ENCODE data around the gene KANSL3.
"Not testable (repeated sequence)": the region's sequence is repeated elsewhere in the genome, so short reads cannot be mapped to it uniquely, and the experiment has no call there.

KANSL3 gene

GRCh38 chr2:96669539-96670215 is 31.6 kb upstream of the KANSL3 start:
- no peaks in the 10 kb centered on the region; the same call in 1 of the 2 replicates for H3K27me3 ChIP-seq (ENCODE audit: control insufficient read depth, insufficient read depth, low read length)
- H3K9ac ChIP-seq (ENCODE audit: low read length), result no peak overlapping the region
- H3K4me3 ChIP-seq (ENCODE audit: low read depth, low read length), result no peak overlapping the region
- no peak overlapping the region for H3K27ac ChIP-seq (ENCODE audit: low read depth, low read length)
- H3K36me3 ChIP-seq (ENCODE audit: control insufficient read depth, insufficient read depth, low read length), result no peaks in the 10 kb centered on the region
- no peaks in the 10 kb centered on the region for H3K4me1 ChIP-seq (ENCODE audit: control insufficient read depth, insufficient read depth, low read length)
- peaks cover 1% of the 10 kb centered on the region; the same call in 1 of the 2 replicates for H3K9me3 ChIP-seq (ENCODE audit: control insufficient read depth, insufficient read depth, low read depth, low read length)

GRCh38 chr2:96668771-96669170 is 30.7 kb upstream of the KANSL3 start:
- no peak overlapping the region for H3K4me3 ChIP-seq (ENCODE audit: low read depth, low read length)
- H3K9ac ChIP-seq (ENCODE audit: low read length), result no peak overlapping the region
- no peaks in the 10 kb centered on the region for H3K4me1 ChIP-seq (ENCODE audit: control insufficient read depth, insufficient read depth, low read length)
- H3K9me3 ChIP-seq (ENCODE audit: control insufficient read depth, insufficient read depth, low read depth, low read length), result peaks cover 6% of the 10 kb centered on the region; the same call in 1 of the 2 replicates
- no peaks in the 10 kb centered on the region; the same call in 1 of the 2 replicates for H3K27me3 ChIP-seq (ENCODE audit: control insufficient read depth, insufficient read depth, low read length)
- H3K27ac ChIP-seq (ENCODE audit: low read depth, low read length), result no peak overlapping the region
- H3K36me3 ChIP-seq (ENCODE audit: control insufficient read depth, insufficient read depth, low read length), result no peaks in the 10 kb centered on the region

DNA sequence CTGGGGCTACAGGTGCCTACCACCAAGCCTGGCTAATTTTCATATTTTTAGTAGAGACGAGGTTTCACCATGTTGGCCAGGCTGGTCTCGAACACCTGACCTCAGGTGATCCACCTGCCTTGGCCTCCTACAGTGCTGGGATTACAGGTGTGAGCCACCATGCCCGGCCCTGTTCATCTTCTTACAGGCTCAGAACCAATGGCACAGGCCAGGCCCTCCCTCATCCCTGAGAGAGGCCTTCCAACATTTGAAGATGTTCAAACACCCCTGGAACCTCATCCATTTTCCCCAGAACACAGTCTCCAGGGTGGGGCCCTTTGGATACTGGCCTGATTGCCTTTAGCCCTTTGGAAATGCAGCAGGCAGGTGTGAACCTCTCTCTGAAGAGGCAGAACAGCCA is 27.6 kb upstream of the KANSL3 start:
- H3K9me3 ChIP-seq (ENCODE audit: control insufficient read depth, insufficient read depth, low read depth, low read length); H3K27ac ChIP-seq (ENCODE audit: low read depth, low read length); H3K4me3 ChIP-seq (ENCODE audit: low read depth, low read length); H3K9ac ChIP-seq (ENCODE audit: low read length); H3K4me1 ChIP-seq (ENCODE audit: control insufficient read depth, insufficient read depth, low read length); H3K36me3 ChIP-seq (ENCODE audit: control insufficient read depth, insufficient read depth, low read length); H3K27me3 ChIP-seq (ENCODE audit: control insufficient read depth, insufficient read depth, low read length): not testable (repeated sequence)

DNA sequence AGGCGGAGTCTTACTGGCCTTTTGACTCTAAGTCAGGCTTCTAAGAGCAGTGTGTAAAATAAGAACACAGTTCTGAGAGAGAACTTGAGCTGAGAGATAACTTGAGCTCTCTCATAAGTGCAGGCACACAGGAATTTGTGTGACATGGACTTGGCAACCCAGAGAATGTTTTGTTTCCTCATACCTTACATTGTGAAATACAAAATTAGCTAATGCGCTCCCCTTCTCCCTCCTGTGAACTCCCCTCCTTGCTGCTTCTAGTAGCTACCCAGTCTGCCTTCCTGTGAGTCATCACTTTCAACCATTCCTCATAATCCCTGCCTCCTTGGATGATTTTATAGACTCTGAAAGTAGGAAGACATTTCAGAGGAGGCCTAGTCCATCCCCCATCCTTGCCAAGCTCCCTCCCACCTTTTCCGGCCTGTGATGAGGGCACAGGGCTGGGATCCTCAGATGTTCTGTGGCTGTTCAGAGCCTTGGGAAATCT is 27.0 kb upstream of the KANSL3 start:
- Histone ChIP-seq H3K4me1 (ENCODE audit: control insufficient read depth, insufficient read depth, low read length) (no peaks in the 10 kb centered on the region), H3K36me3 (ENCODE audit: control insufficient read depth, insufficient read depth, low read length) (no peaks in the 10 kb centered on the region), H3K9ac (ENCODE audit: low read length) (no peak overlapping the region), H3K4me3 (ENCODE audit: low read depth, low read length) (no peak overlapping the region), H3K9me3 (ENCODE audit: control insufficient read depth, insufficient read depth, low read depth, low read length) (peaks cover 6% of the 10 kb centered on the region; the same call in 1 of the 2 replicates), H3K27me3 (ENCODE audit: control insufficient read depth, insufficient read depth, low read length) (no peaks in the 10 kb centered on the region), H3K27ac (ENCODE audit: low read depth, low read length) (no peak overlapping the region)

DNA sequence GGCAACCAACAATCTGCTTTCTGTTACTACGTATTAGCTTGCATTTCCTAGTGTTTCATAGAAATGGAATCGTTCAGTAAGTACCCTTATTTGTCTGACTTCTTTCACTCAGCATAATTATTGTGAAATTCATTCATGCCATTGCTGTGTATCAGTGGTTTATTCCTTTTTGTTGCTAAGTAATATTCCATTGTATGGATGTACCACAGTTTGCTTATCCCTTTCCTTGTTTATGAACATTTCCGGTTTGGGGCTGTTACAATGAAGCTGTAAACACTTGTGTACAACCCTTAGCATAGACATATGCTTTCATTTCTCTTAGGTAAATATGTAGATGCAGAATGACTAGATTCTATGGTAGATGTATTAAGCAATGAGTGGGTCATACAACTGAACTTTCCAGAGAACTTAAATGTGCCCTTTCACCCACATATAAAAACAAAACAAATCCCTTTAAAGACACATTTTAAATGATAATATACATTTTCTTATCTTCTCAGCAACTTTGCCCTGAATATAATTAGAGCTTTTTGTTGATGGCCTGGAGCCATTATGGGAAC is 26.3 kb upstream of the KANSL3 start:
- H3K4me3 ChIP-seq (ENCODE audit: low read depth, low read length), result no peak overlapping the region
- no peaks in the 10 kb centered on the region for H3K27me3 ChIP-seq (ENCODE audit: control insufficient read depth, insufficient read depth, low read length)
- no peak overlapping the region for H3K9ac ChIP-seq (ENCODE audit: low read length)
- H3K9me3 ChIP-seq (ENCODE audit: control insufficient read depth, insufficient read depth, low read depth, low read length), result peaks cover 6% of the 10 kb centered on the region; the same call in 1 of the 2 replicates
- H3K27ac ChIP-seq (ENCODE audit: low read depth, low read length), result no peak overlapping the region
- no peaks in the 10 kb centered on the region for H3K36me3 ChIP-seq (ENCODE audit: control insufficient read depth, insufficient read depth, low read length)
- H3K4me1 ChIP-seq (ENCODE audit: control insufficient read depth, insufficient read depth, low read length), result no peaks in the 10 kb centered on the region

DNA sequence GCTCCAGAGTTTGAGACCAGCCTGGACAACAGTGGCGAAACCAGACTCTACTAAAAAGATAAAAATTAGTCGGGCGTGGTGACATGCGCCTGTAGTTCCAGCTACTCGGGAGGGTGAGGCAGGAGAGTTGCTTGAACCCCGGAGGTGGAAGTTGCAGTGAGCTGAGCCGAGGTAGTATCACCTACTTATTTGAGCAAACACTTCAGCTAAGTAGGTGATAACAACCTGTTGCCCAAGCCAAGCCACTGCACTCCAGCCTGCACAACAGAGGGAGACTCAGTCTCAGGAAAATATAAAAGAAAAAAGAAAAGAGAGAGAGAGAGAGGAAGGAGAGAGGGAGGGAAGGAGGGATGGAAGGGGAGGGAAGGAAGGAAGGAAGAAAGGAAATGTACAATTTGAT is 25.7 kb upstream of the KANSL3 start:
- Histone ChIP-seq H3K4me3 (ENCODE audit: low read depth, low read length) (no peak overlapping the region), H3K4me1 (ENCODE audit: control insufficient read depth, insufficient read depth, low read length) (no peaks in the 10 kb centered on the region), H3K27me3 (ENCODE audit: control insufficient read depth, insufficient read depth, low read length) (no peaks in the 10 kb centered on the region), H3K27ac (ENCODE audit: low read depth, low read length) (no peak overlapping the region), H3K9me3 (ENCODE audit: control insufficient read depth, insufficient read depth, low read depth, low read length) (peaks cover 6% of the 10 kb centered on the region; the same call in 1 of the 2 replicates), H3K36me3 (ENCODE audit: control insufficient read depth, insufficient read depth, low read length) (no peaks in the 10 kb centered on the region), H3K9ac (ENCODE audit: low read length) (no peak overlapping the region)

- Histone ChIP-seq H3K27ac (ENCODE audit: low read depth, low read length) (no peak overlapping the region), H3K27me3 (ENCODE audit: control insufficient read depth, insufficient read depth, low read length) (no peaks in the 10 kb centered on the region), H3K4me1 (ENCODE audit: control insufficient read depth, insufficient read depth, low read length) (no peaks in the 10 kb centered on the region), H3K4me3 (ENCODE audit: low read depth, low read length) (no peak overlapping the region), H3K9me3 (ENCODE audit: control insufficient read depth, insufficient read depth, low read depth, low read length) (peaks cover 6% of the 10 kb centered on the region; the same call in 1 of the 2 replicates), H3K9ac (ENCODE audit: low read length) (no peak overlapping the region), H3K36me3 (ENCODE audit: control insufficient read depth, insufficient read depth, low read length) (no peaks in the 10 kb centered on the region)
Observed at GRCh38 chr2:96663177-96663576, 25.1 kb upstream of the KANSL3 start.

DNA sequence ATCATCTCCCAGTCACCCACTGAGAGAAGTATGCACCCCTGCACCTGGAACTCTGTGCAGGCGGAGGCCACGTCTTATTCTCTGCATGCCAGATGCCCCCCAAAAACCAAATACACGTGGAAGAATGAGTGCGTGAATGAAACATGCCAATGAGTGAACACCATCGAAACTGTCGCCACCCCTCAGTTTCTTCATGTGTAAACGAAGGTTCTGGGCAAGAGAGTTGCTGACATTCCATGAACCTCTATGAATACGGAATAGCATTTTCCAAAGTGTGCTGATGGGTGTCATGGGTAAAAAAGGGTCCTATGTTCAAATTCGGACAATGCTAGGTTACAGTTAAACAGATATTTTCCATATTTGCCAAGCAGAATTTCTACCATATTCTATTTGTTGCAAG is 24.2 kb upstream of the KANSL3 start:
- no peaks in the 10 kb centered on the region for H3K4me1 ChIP-seq (ENCODE audit: control insufficient read depth, insufficient read depth, low read length)
- H3K9me3 ChIP-seq (ENCODE audit: control insufficient read depth, insufficient read depth, low read depth, low read length), result peaks cover 6% of the 10 kb centered on the region; the same call in 1 of the 2 replicates
- no peaks in the 10 kb centered on the region for H3K27me3 ChIP-seq (ENCODE audit: control insufficient read depth, insufficient read depth, low read length)
- no peak overlapping the region for H3K4me3 ChIP-seq (ENCODE audit: low read depth, low read length)
- H3K9ac ChIP-seq (ENCODE audit: low read length), result no peak overlapping the region
- H3K27ac ChIP-seq (ENCODE audit: low read depth, low read length), result no peak overlapping the region
- H3K36me3 ChIP-seq (ENCODE audit: control insufficient read depth, insufficient read depth, low read length), result no peaks in the 10 kb centered on the region

- Histone ChIP-seq H3K27ac (ENCODE audit: low read depth, low read length) (no peak overlapping the region), H3K4me3 (ENCODE audit: low read depth, low read length) (no peak overlapping the region), H3K36me3 (ENCODE audit: control insufficient read depth, insufficient read depth, low read length) (no peaks in the 10 kb centered on the region), H3K4me1 (ENCODE audit: control insufficient read depth, insufficient read depth, low read length) (no peaks in the 10 kb centered on the region), H3K27me3 (ENCODE audit: control insufficient read depth, insufficient read depth, low read length) (no peaks in the 10 kb centered on the region), H3K9ac (ENCODE audit: low read length) (no peak overlapping the region), H3K9me3 (ENCODE audit: control insufficient read depth, insufficient read depth, low read depth, low read length) (peaks cover 6% of the 10 kb centered on the region; the same call in 1 of the 2 replicates)
Observed at GRCh38 chr2:96661324-96661723, 23.2 kb upstream of the KANSL3 start.

DNA sequence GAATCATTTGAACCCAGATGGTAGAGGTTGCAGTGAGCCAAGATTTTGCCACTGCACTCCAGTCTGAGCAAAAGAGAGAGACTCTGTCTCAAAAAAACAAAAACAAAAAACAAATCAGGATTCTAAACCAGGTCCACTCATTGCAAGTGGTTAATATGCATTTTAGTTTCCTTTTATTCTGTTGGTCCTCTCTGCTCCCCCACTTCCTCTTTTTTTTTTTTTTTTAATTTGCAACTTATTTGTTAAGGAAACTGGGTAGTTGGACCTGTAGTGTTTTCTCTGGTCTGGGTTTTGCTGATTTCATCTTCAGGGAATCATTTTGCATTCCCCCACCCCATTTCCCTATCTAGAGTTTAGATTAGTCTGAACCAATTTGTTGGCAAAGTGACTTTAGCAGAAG is 18.4 kb upstream of the KANSL3 start:
- H3K4me3 ChIP-seq (ENCODE audit: low read depth, low read length), result no peak overlapping the region
- H3K27ac ChIP-seq (ENCODE audit: low read depth, low read length), result no peak overlapping the region
- H3K9me3 ChIP-seq (ENCODE audit: control insufficient read depth, insufficient read depth, low read depth, low read length), result no peaks in the 10 kb centered on the region
- H3K27me3 ChIP-seq (ENCODE audit: control insufficient read depth, insufficient read depth, low read length), result no peaks in the 10 kb centered on the region
- H3K36me3 ChIP-seq (ENCODE audit: control insufficient read depth, insufficient read depth, low read length), result no peaks in the 10 kb centered on the region
- H3K4me1 ChIP-seq (ENCODE audit: control insufficient read depth, insufficient read depth, low read length), result no peaks in the 10 kb centered on the region
- no peak overlapping the region for H3K9ac ChIP-seq (ENCODE audit: low read length)

DNA sequence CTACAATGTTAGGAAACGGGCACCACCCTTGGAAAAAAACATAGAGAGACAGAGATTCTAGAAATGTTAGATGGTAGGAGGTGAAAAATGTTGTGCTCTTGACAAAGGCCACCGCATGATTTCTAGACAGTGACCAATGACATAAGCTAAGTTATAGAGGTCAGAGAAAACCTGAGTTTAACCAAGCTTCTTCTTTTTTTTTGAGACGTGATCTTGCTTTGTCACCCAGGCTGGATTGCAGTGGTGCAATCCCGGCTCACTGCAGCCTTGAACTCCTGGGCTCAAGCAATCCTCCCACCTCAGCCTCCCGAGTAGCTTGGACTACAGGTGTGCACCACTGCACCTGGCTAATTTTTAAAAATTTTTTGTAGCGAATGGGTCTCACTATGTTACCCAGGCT is 17.4 kb upstream of the KANSL3 start:
- no peak overlapping the region for H3K9ac ChIP-seq (ENCODE audit: low read length)
- H3K4me3 ChIP-seq (ENCODE audit: low read depth, low read length), result no peak overlapping the region
- no peaks in the 10 kb centered on the region for H3K4me1 ChIP-seq (ENCODE audit: control insufficient read depth, insufficient read depth, low read length)
- H3K27me3 ChIP-seq (ENCODE audit: control insufficient read depth, insufficient read depth, low read length), result no peaks in the 10 kb centered on the region
- no peaks in the 10 kb centered on the region for H3K36me3 ChIP-seq (ENCODE audit: control insufficient read depth, insufficient read depth, low read length)
- H3K27ac ChIP-seq (ENCODE audit: low read depth, low read length), result no peak overlapping the region
- H3K9me3 ChIP-seq (ENCODE audit: control insufficient read depth, insufficient read depth, low read depth, low read length), result no peaks in the 10 kb centered on the region

Data from HUES6 (cell line).